AG09309 (cell line): ENCODE data around the gene SERPINH1.

Experiments
- DNase-seq: peaks from one replicate; pipeline ENCODE4 v3.0.0-alpha.2; 2010; ENCODE audit warnings: low read depth
- H3K4me3 ChIP-seq: 2 replicates; pipeline ENCODE4 v1.5.1; 2011; ENCODE audit warnings: mild to moderate bottlenecking, low read depth, low read length, moderate library complexity; ENCODE audit not compliant: control insufficient read depth
- TF ChIP-seq, protein P1 (sequence below): IDR thresholded peaks from 2 replicates; pipeline ENCODE4 v1.5.1; 2011; ENCODE audit warnings: mild to moderate bottlenecking, low read depth, low read length, inconsistent platforms; ENCODE audit not compliant: insufficient read depth, control insufficient read depth; ENCODE audit errors: missing control alignments

The SERPINH1 gene

GRCh38 chr11:75542088-75542438 lies 20.0 kb upstream of the SERPINH1 start:
- no peak overlapping the region for H3K4me3 ChIP-seq
- DNase-seq: no peak
- TF ChIP-seq, protein P1, sequence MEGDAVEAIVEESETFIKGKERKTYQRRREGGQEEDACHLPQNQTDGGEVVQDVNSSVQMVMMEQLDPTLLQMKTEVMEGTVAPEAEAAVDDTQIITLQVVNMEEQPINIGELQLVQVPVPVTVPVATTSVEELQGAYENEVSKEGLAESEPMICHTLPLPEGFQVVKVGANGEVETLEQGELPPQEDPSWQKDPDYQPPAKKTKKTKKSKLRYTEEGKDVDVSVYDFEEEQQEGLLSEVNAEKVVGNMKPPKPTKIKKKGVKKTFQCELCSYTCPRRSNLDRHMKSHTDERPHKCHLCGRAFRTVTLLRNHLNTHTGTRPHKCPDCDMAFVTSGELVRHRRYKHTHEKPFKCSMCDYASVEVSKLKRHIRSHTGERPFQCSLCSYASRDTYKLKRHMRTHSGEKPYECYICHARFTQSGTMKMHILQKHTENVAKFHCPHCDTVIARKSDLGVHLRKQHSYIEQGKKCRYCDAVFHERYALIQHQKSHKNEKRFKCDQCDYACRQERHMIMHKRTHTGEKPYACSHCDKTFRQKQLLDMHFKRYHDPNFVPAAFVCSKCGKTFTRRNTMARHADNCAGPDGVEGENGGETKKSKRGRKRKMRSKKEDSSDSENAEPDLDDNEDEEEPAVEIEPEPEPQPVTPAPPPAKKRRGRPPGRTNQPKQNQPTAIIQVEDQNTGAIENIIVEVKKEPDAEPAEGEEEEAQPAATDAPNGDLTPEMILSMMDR: no peak

DNA sequence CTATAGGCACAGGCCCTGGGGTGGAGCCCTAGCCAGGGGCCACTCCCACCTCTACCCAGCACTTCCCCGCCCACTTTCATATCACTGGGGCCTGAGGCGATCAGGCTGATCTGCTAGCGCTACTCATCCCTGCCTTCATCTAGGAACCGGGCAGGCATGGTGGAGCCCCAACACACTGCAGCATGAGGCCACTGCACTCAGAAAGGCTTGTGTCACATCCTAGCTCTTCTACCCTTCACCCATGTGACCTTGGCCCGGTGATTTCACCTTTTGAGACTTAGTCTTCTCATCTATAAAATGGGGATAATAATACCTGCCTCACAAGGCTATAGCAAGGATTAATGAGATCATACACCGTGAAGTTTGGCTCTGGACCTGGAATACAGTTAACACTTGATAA lies 18.2 kb upstream of the SERPINH1 start:
- no peak for DNase-seq
- H3K4me3 ChIP-seq: no peak overlapping the region
- TF ChIP-seq, protein P1: no peak

DNA sequence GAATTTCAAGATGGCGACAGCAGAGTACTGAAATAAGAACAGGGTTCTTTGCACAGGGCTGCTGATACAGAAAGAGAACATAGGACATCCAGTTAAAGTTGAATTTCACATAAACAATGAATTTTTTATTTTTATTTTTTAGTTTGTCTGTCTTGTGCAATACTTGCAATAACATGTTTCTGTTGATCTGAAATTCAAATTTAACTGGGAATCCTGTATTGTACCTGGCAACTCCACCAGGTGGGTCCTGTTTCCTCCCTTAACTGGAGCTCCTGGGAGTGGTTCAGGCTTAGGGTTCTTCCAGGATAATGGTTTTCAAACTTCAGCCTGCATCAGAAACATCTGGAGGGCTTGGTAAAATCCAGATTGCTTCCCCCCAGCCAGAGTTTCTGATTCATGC lies 14.9 kb upstream of the SERPINH1 start:
- TF ChIP-seq, protein P1: no peak
- H3K4me3 ChIP-seq: no peak overlapping the region

GRCh38 chr11:75547617-75548058 lies 14.4 kb upstream of the SERPINH1 start:
- TF ChIP-seq, protein P1: peak; percentile 86
- H3K4me3 ChIP-seq: no peak overlapping the region
- DNase-seq: no peak

More for the DNA sequence above, 14.9 kb upstream of the SERPINH1 start:
- DNase-seq: no peak

GRCh38 chr11:75548595-75549272 lies 13.3 kb upstream of the SERPINH1 start:
- no peak for DNase-seq
- no peak overlapping the region for H3K4me3 ChIP-seq
- TF ChIP-seq, protein P1: no peak

- TF ChIP-seq, protein P1: no peak
- no peak overlapping the region for H3K4me3 ChIP-seq
- no peak for DNase-seq
These were observed 12.6 kb upstream of the SERPINH1 start for GRCh38 chr11:75549370-75549958.
